Dendritic cell treated with granulocyte-macrophage colony-stimulating factor and Interleukin-4, amounts not matched to agents 40 ng/mL and 50 ng/mL, for 4 days (primary cell): ENCODE measurements around the gene GLCCI1.
"Not testable (repeated sequence)": the region's sequence is repeated elsewhere in the genome, so short reads cannot be mapped to it uniquely, and the experiment has no call there.

ENCODE experiments used
- H3K27ac Mint-ChIP-seq: one replicate; pipeline ENCODE4 v1.8.0; 2022; ENCODE audit warnings: mild to moderate bottlenecking, mixed read lengths
- H3K27me3 Mint-ChIP-seq: one replicate; pipeline ENCODE4 v1.8.0; 2022; ENCODE audit warnings: mild to moderate bottlenecking, mixed read lengths
- H3K36me3 Mint-ChIP-seq: one replicate; pipeline ENCODE4 v1.8.0; 2022; ENCODE audit warnings: low read depth, mixed read lengths
- H3K4me1 Mint-ChIP-seq: one replicate; pipeline ENCODE4 v1.8.0; 2022; ENCODE audit warnings: low read depth, mixed read lengths
- H3K4me3 Mint-ChIP-seq: one replicate; pipeline ENCODE4 v1.8.0; 2022; ENCODE audit warnings: mild to moderate bottlenecking, moderate library complexity, mixed read lengths
- H3K9me3 Mint-ChIP-seq: one replicate; pipeline ENCODE4 v1.8.0; 2022; ENCODE audit warnings: mixed read lengths
- intact Hi-C: fragments of 100-400 bp; cut with micrococcal nuclease; formaldehyde crosslinking; loops from one replicate; pipeline ENCODE4 v1.15.0; 2022

GLCCI1 gene

DNA sequence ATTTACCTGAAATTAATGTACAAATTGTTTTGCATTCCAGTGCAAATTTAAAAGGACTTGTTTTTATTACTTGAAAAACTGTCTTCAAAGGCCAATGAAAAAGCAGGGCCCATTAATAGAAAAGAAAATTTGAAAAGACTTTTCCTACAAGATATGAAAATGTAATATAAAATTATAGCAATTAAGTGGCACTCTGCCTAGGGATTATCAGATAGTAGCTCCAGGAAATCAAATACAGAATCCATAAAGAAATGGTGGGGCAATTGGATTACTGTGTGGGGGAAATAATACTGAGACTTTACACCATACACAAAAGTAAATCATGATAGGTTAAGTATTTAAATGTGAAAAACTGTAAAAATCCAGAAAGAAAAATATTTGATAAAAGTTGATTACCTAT, 89.7 kb downstream of the GLCCI1 start:
- no peaks in the 10 kb centered on the region for H3K9me3 Mint-ChIP-seq
- no peaks in the 10 kb centered on the region for H3K27me3 Mint-ChIP-seq
- peaks cover 5% of the 10 kb centered on the region for H3K4me1 Mint-ChIP-seq
- H3K4me3 Mint-ChIP-seq = no peak overlapping the region
- no peaks in the 10 kb centered on the region for H3K36me3 Mint-ChIP-seq
- intact Hi-C loops = no loop called here
- no peak overlapping the region for H3K27ac Mint-ChIP-seq

GRCh38 chr7:8058852-8059251, 90.3 kb downstream of the GLCCI1 start:
- Mint-ChIP-seq H3K9me3 (no peaks in the 10 kb centered on the region), H3K27ac (no peak overlapping the region), H3K4me1 (peaks cover 5% of the 10 kb centered on the region), H3K36me3 (no peaks in the 10 kb centered on the region), H3K27me3 (no peaks in the 10 kb centered on the region), H3K4me3 (no peak overlapping the region)
- intact Hi-C loops = no loop called here

DNA sequence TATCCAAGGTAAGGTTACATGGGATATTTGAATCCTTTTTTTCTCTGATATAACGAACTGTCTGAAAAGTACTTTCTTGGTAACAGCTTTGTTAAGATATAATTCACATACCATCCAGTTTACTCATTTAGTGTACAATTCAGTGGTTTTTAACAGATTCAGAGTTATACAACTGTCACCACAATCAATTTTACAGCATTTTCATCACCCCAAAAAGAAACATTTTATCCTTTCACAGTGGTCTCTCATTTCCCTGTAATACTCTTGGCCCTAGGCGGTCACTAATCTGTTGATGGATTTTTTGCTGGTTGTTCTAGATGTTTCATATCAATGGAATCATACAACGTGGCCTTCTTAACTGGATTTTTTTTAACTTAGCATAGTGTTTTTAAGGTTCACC, 91.6 kb downstream of the GLCCI1 start:
- H3K27ac Mint-ChIP-seq = no peak overlapping the region
- peaks cover 5% of the 10 kb centered on the region for H3K4me1 Mint-ChIP-seq

DNA sequence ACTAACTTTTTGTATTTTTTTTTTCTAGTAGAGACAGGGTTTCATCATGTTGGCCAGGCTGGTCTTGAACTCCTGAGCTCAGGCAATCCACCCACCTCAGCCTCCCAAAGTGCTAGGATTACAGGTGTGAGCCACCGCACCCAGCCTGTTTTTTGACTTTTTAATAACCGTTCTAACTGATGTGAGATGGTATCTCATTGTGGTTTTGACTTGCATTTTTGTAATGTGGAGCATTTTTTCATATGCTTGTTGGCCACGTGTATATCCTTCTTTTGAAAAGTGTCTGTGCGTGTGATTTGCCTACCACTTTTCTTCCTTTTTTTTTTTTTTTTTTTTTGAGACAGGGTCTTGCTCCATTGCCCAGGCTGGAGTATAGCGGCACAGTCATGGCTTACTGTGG, 94.7 kb downstream of the GLCCI1 start:
- H3K9me3 Mint-ChIP-seq, H3K4me1 Mint-ChIP-seq, intact Hi-C loops: not testable (repeated sequence)

More for the DNA sequence above, 91.6 kb downstream of the GLCCI1 start:
- intact Hi-C loops = no loop called here
- Mint-ChIP-seq H3K27me3 (no peaks in the 10 kb centered on the region), H3K36me3 (no peaks in the 10 kb centered on the region), H3K4me3 (no peak overlapping the region), H3K9me3 (no peaks in the 10 kb centered on the region)

DNA sequence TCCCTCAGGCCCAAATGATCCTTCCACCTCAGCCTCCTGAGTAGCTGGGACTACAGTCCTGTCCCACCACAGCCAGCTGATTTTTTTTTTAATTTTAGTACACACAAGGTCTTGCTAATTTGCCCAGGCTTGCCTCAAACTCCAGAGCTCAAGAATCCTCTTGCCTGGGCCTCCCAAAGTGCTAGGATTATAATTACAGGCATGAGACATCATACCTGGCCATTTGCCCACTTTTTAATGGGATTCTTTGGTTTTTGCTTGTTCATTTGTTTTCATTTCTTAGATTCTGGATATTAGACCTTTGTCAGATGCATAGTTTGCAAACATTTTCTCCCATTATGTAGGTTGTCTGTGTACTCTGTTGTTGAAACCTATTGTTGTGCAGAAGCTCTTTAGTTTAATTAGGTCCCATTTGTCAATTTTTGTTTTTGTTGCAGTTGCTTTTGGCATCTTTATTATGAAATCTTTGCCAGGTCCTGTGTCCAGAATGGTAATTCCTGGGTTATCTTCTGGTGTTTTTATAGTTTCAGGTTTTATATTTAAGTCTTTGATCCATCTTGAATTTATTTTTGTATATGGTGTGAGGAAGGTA, 95.2 kb downstream of the GLCCI1 start:
- Mint-ChIP-seq H3K36me3 (no peaks in the 10 kb centered on the region), H3K4me3 (no peak overlapping the region)
- intact Hi-C loops = no loop called here

More for the DNA sequence above, 94.7 kb downstream of the GLCCI1 start:
- not testable (repeated sequence) for H3K27me3 Mint-ChIP-seq, H3K27ac Mint-ChIP-seq, H3K4me3 Mint-ChIP-seq, H3K36me3 Mint-ChIP-seq

DNA sequence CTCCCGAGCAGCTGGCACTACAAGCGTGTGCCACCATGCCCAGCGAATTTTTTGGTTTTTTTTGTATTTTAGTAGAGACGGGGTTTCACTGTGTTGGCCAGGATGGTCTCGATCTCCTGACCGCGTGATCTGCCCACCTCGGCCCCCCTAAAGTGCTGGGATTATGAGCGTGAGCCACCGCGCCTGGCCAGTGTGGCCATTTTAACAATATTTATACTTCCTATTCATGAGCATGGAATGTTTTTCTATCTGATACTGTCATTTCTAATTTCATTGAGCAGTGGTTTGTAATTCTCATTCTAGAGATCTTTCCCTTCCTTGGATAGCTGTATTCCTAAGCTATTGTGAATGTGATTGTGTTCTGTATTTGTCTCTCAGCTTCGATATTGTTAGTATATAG, 96.2 kb downstream of the GLCCI1 start:
- Mint-ChIP-seq H3K4me1 (no peaks in the 10 kb centered on the region), H3K27ac (no peak overlapping the region), H3K27me3 (no peaks in the 10 kb centered on the region), H3K36me3 (no peaks in the 10 kb centered on the region), H3K9me3 (no peaks in the 10 kb centered on the region), H3K4me3 (no peak overlapping the region)
- intact Hi-C loops = no loop called here

More for the DNA sequence above, 95.2 kb downstream of the GLCCI1 start:
- Mint-ChIP-seq H3K27me3 (no peaks in the 10 kb centered on the region), H3K4me1 (no peaks in the 10 kb centered on the region), H3K27ac (no peak overlapping the region), H3K9me3 (no peaks in the 10 kb centered on the region)

- intact Hi-C loops = no loop called here
- Mint-ChIP-seq H3K9me3 (no peaks in the 10 kb centered on the region), H3K27me3 (no peaks in the 10 kb centered on the region), H3K36me3 (no peaks in the 10 kb centered on the region), H3K4me3 (no peak overlapping the region), H3K4me1 (no peaks in the 10 kb centered on the region), H3K27ac (no peak overlapping the region)
Observed at GRCh38 chr7:8065356-8065813, 96.8 kb downstream of the GLCCI1 start.

GRCh38 chr7:8068892-8069686, 100.5 kb downstream of the GLCCI1 start:
- Mint-ChIP-seq H3K36me3 (peaks cover 5% of the 10 kb centered on the region), H3K27ac (no peak overlapping the region), H3K4me3 (no peak overlapping the region), H3K27me3 (no peaks in the 10 kb centered on the region), H3K4me1 (no peaks in the 10 kb centered on the region), H3K9me3 (no peaks in the 10 kb centered on the region)
- intact Hi-C loops = no loop called here

- H3K36me3 Mint-ChIP-seq = peaks cover 5% of the 10 kb centered on the region
Observed at GRCh38 chr7:8070451-8071180, 102.0 kb downstream of the GLCCI1 start.

DNA sequence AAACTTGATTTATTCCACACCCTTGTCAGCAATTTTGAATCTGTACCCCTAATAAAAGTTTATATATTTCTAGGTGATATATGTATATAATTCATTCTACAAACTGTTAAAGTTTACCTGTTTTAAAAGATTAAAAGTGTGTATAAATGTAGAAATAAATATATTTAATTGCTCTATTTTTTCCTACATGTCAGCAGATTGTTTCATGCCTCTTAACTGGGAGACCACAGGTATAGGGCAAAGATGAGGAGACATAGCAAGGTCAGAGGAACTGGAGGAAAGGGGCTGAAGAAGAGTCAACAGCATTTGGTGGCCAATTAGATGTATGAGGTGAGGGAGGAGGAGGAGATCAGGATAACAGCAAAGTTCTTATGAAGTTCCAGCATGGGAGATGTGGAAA, 109.8 kb downstream of the GLCCI1 start:
- H3K4me1 Mint-ChIP-seq = no peaks in the 10 kb centered on the region
- H3K36me3 Mint-ChIP-seq = no peaks in the 10 kb centered on the region
- no peaks in the 10 kb centered on the region for H3K27me3 Mint-ChIP-seq
- intact Hi-C loops = no loop called here
- H3K27ac Mint-ChIP-seq = no peak overlapping the region
- H3K4me3 Mint-ChIP-seq = no peak overlapping the region
- no peaks in the 10 kb centered on the region for H3K9me3 Mint-ChIP-seq

More at GRCh38 chr7:8070451-8071180, 102.0 kb downstream of the GLCCI1 start:
- Mint-ChIP-seq H3K27me3 (no peaks in the 10 kb centered on the region), H3K4me3 (no peak overlapping the region), H3K27ac (no peak overlapping the region), H3K9me3 (no peaks in the 10 kb centered on the region), H3K4me1 (no peaks in the 10 kb centered on the region)
- intact Hi-C loops = no loop called here

DNA sequence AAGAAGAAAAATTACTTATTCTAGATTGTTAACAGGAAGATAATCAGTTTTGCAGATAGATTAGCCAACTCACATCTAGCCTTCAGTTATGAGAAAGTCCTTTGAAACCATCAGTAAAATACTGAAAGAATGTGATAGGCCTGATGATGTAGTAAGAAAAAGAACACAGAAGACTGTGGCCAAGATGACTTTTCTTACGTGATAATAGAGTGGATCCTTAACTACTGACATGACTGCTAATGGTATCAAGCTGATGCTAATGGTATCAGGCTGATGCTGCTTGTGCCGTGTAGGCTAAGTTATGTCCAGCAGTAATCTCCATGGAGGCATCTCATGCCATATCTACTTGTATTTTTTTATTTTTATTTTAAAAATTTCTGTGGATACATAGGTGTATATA, 114.2 kb downstream of the GLCCI1 start:
- Mint-ChIP-seq H3K27me3 (no peaks in the 10 kb centered on the region), H3K27ac (no peak overlapping the region), H3K9me3 (no peaks in the 10 kb centered on the region), H3K4me1 (no peaks in the 10 kb centered on the region), H3K36me3 (no peaks in the 10 kb centered on the region), H3K4me3 (no peak overlapping the region)
- intact Hi-C loops = no loop called here

DNA sequence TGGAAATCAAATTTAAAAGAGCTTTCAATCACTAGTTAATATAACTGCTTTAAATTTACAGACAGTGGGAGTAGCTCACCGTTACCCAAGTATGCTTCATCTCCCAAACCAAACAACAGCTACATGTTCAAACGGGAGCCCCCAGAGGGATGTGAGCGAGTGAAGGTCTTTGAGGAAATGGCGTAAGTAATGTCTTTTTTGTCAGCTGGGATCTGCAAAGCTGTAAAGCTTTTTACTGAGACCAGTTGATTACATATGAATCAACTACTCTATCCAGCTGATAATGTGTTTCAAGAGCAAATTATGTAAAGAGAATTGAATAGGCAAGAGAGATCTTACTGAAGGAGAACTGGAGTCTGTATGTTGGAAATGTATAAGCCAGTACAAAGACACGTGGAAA, 116.2 kb downstream of the GLCCI1 start:
- no peaks in the 10 kb centered on the region for H3K4me1 Mint-ChIP-seq
- H3K9me3 Mint-ChIP-seq = no peaks in the 10 kb centered on the region
- H3K36me3 Mint-ChIP-seq = no peaks in the 10 kb centered on the region
- H3K4me3 Mint-ChIP-seq = no peak overlapping the region
- H3K27me3 Mint-ChIP-seq = no peaks in the 10 kb centered on the region
- intact Hi-C loops = no loop called here
- no peak overlapping the region for H3K27ac Mint-ChIP-seq

DNA sequence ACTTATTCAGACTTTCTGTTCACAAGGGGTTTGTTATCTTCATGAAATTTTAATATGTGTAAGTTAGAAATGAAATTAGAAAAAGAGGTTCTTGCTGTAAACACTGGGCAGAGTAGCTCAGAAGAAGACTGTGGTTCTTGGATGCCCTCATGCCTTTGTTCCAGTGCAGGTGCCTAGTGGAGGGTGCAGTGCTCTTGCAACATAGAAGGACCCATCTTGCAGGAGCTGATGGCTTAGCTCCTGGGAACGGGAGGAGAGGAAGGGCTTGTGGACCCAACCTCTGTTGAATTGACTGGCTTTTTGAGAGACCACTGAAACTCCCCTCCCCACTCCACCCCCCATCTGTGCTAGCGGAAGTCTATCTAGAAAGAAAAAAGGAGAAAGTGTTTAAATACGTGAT, 116.8 kb downstream of the GLCCI1 start:
- no peaks in the 10 kb centered on the region for H3K36me3 Mint-ChIP-seq

GRCh38 chr7:8086239-8086638, 117.6 kb downstream of the GLCCI1 start:
- Mint-ChIP-seq H3K36me3 (no peaks in the 10 kb centered on the region), H3K9me3 (no peaks in the 10 kb centered on the region), H3K27me3 (no peaks in the 10 kb centered on the region), H3K4me3 (no peak overlapping the region), H3K4me1 (no peaks in the 10 kb centered on the region), H3K27ac (no peak overlapping the region)
- intact Hi-C loops = no loop called here

More for the DNA sequence above, 116.8 kb downstream of the GLCCI1 start:
- H3K27ac Mint-ChIP-seq = no peak overlapping the region
- no peaks in the 10 kb centered on the region for H3K4me1 Mint-ChIP-seq
- H3K27me3 Mint-ChIP-seq = no peaks in the 10 kb centered on the region
- H3K9me3 Mint-ChIP-seq = no peaks in the 10 kb centered on the region
- intact Hi-C loops = no loop called here
- no peak overlapping the region for H3K4me3 Mint-ChIP-seq
